ENCODE results near the gene HOPX. TPM values are rescaled to one million over a fixed set of nuclear protein-coding genes. Genes with fewer than 3 reads are reported as not detected.

Gene HOPX
- total RNA-seq, 1 experiment from 2014 or later: 0.26 TPM

DNA sequence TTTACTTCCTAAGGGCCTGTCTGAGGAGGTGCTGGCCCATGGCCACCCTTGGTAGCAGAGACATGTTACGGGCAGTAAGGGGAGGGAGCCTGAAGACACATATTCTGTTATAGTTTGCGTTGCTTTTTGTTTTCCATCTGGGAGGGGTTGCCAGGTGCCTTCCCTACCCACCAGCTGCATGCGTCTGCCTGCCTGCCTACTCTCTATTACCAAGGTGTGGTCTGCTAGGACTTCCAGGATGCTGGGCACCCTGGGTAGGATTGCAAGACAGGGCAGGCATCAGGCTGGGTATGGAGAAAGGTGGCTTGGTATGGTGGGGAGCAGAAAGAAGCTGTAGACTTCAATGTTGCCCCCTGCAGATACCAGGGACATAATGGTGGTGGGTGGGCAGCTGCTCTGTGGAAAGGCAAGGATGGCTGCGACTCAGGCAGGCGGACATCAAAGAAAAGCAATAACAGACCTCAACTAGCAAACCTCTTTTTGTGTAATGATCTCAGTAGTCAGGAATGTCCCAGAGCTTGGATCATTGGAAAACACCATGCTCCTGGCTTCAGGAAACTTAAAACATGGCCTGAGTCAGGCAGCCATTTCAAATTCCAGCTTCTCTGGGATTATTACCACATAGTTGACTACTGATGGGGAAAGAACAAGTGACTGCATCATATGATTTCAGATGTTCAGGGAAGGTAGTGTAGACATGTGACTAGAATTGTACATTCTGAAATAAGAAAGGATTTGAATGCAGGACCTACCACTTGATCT is 67.8 kb downstream of the HOPX start:
- POLR2A ChIA-PET: no interaction called here

DNA sequence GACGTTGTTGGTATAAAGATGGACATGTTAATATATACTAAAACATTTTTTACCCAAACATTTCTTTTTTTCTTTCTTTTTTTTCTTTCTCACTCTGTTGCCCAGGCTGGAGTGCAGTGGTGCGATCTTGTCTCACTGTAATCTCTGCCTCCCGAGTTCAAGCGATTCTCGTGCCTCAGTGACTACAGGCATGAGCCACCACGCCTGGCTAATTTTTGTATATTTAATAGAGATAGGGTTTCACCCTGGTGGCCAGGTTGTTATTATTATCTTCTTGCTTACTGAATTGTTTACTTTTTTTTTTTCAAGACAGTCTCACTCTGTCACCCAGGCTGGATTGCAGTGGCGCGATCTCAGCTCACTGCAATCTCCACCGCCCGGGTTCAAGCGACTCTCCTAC is 68.8 kb downstream of the HOPX start:
- no peak for DNase-seq (ENCODE audit: low spot score)
- H3K4me3 Mint-ChIP-seq: no peak overlapping the region
- H3K27ac Mint-ChIP-seq: no peak overlapping the region
- ATAC-seq: no peak
- H3K9me3 Mint-ChIP-seq: no peaks in the 10 kb centered on the region
- H3K27me3 Mint-ChIP-seq (ENCODE audit: low read depth): peaks cover 96% of the 10 kb centered on the region
- CTCF ChIA-PET: interaction anchor here (0.6 kb wide), 1 partner anchor 108 kb away, joined by 3 read pairs; no protein-coding TSS in a partner anchor
- POLR2A ChIA-PET: no interaction called here
- no peaks in the 10 kb centered on the region for H3K4me1 Mint-ChIP-seq
- TF ChIP-seq PRRX2 (CRISPR knock-in tag; IDR thresholded peaks at IDR 0.05) (no peak), KAT7 (CRISPR knock-in tag; IDR thresholded peaks at IDR 0.05; ENCODE audit: borderline replicate concordance) (no peak), OVOL2 (CRISPR knock-in tag; IDR thresholded peaks at IDR 0.05; ENCODE audit: borderline replicate concordance) (no peak), NR2C2 (CRISPR knock-in tag; IDR thresholded peaks at IDR 0.05) (no peak), NR1H2 (CRISPR knock-in tag; IDR thresholded peaks at IDR 0.05) (no peak), TP53 (CRISPR knock-in tag; IDR thresholded peaks at IDR 0.05) (no peak)
- TF ChIP-seq, protein P1, sequence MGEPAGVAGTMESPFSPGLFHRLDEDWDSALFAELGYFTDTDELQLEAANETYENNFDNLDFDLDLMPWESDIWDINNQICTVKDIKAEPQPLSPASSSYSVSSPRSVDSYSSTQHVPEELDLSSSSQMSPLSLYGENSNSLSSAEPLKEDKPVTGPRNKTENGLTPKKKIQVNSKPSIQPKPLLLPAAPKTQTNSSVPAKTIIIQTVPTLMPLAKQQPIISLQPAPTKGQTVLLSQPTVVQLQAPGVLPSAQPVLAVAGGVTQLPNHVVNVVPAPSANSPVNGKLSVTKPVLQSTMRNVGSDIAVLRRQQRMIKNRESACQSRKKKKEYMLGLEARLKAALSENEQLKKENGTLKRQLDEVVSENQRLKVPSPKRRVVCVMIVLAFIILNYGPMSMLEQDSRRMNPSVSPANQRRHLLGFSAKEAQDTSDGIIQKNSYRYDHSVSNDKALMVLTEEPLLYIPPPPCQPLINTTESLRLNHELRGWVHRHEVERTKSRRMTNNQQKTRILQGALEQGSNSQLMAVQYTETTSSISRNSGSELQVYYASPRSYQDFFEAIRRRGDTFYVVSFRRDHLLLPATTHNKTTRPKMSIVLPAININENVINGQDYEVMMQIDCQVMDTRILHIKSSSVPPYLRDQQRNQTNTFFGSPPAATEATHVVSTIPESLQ (CRISPR knock-in tag; IDR thresholded peaks at IDR 0.05): no peak
- TF ChIP-seq, protein P2, sequence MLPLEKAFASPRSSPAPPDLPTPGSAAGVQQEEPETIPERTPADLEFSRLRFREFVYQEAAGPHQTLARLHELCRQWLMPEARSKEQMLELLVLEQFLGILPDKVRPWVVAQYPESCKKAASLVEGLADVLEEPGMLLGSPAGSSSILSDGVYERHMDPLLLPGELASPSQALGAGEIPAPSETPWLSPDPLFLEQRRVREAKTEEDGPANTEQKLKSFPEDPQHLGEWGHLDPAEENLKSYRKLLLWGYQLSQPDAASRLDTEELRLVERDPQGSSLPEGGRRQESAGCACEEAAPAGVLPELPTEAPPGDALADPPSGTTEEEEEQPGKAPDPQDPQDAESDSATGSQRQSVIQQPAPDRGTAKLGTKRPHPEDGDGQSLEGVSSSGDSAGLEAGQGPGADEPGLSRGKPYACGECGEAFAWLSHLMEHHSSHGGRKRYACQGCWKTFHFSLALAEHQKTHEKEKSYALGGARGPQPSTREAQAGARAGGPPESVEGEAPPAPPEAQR (CRISPR knock-in tag; IDR thresholded peaks at IDR 0.05): no peak
- TF ChIP-seq, protein P3, sequence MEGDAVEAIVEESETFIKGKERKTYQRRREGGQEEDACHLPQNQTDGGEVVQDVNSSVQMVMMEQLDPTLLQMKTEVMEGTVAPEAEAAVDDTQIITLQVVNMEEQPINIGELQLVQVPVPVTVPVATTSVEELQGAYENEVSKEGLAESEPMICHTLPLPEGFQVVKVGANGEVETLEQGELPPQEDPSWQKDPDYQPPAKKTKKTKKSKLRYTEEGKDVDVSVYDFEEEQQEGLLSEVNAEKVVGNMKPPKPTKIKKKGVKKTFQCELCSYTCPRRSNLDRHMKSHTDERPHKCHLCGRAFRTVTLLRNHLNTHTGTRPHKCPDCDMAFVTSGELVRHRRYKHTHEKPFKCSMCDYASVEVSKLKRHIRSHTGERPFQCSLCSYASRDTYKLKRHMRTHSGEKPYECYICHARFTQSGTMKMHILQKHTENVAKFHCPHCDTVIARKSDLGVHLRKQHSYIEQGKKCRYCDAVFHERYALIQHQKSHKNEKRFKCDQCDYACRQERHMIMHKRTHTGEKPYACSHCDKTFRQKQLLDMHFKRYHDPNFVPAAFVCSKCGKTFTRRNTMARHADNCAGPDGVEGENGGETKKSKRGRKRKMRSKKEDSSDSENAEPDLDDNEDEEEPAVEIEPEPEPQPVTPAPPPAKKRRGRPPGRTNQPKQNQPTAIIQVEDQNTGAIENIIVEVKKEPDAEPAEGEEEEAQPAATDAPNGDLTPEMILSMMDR (IDR thresholded peaks at IDR 0.05): no peak
- TF ChIP-seq, protein P4, sequence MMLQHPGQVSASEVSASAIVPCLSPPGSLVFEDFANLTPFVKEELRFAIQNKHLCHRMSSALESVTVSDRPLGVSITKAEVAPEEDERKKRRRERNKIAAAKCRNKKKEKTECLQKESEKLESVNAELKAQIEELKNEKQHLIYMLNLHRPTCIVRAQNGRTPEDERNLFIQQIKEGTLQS (CRISPR knock-in tag; conservative IDR thresholded peaks at IDR 0.05): no peak
- TF ChIP-seq, protein P5, sequence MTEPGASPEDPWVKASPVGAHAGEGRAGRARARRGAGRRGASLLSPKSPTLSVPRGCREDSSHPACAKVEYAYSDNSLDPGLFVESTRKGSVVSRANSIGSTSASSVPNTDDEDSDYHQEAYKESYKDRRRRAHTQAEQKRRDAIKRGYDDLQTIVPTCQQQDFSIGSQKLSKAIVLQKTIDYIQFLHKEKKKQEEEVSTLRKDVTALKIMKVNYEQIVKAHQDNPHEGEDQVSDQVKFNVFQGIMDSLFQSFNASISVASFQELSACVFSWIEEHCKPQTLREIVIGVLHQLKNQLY (CRISPR knock-in tag; IDR thresholded peaks at IDR 0.05): no peak
- no peaks in the 10 kb centered on the region for H3K36me3 Mint-ChIP-seq

More for the DNA sequence above, 67.8 kb downstream of the HOPX start:
- Mint-ChIP-seq H3K36me3 (no peaks in the 10 kb centered on the region), H3K9me3 (peaks cover 6% of the 10 kb centered on the region; the same call in 1 of the 2 replicates), H3K27ac (no peak overlapping the region), H3K27me3 (ENCODE audit: low read depth) (peaks cover 96% of the 10 kb centered on the region), H3K4me1 (no peaks in the 10 kb centered on the region), H3K4me3 (no peak overlapping the region)
- DNase-seq (ENCODE audit: low spot score) (no peak), ATAC-seq (no peak)
- CTCF ChIA-PET: interaction anchor here (0.6 to 1.0 kb wide), 2 partner anchors 37 to 107 kb away, joined by 3 to 4 read pairs; no protein-coding TSS in a partner anchor
- TF ChIP-seq, protein P6, sequence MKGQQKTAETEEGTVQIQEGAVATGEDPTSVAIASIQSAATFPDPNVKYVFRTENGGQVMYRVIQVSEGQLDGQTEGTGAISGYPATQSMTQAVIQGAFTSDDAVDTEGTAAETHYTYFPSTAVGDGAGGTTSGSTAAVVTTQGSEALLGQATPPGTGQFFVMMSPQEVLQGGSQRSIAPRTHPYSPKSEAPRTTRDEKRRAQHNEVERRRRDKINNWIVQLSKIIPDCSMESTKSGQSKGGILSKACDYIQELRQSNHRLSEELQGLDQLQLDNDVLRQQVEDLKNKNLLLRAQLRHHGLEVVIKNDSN (CRISPR knock-in tag; IDR thresholded peaks at IDR 0.05): no peak
- TF ChIP-seq ZNF671 (CRISPR knock-in tag; IDR thresholded peaks at IDR 0.05) (no peak), SMAD4 (CRISPR knock-in tag; IDR thresholded peaks at IDR 0.05) (no peak), NFE2L1 (CRISPR knock-in tag; IDR thresholded peaks at IDR 0.05) (no peak)
- TF ChIP-seq, protein P4 (CRISPR knock-in tag; conservative IDR thresholded peaks at IDR 0.05): no peak
- TF ChIP-seq, protein P7, sequence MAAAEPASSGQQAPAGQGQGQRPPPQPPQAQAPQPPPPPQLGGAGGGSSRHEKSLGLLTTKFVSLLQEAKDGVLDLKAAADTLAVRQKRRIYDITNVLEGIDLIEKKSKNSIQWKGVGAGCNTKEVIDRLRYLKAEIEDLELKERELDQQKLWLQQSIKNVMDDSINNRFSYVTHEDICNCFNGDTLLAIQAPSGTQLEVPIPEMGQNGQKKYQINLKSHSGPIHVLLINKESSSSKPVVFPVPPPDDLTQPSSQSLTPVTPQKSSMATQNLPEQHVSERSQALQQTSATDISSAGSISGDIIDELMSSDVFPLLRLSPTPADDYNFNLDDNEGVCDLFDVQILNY (CRISPR knock-in tag; IDR thresholded peaks at IDR 0.05): no peak

Data from WTC11 (cell line).